Bronchial epithelial cell (primary cell): ENCODE data around the gene TENT4A. TPM values are rescaled to one million over a fixed set of nuclear protein-coding genes. Genes with fewer than 3 reads are reported as not detected.

Experiments
- DNase-seq: peaks from one replicate; pipeline ENCODE4 v3.0.0-alpha.2; 2010; ENCODE audit warnings: low read depth
- FAIRE-seq: peaks from 2 replicates; lab custom pipeline; 2011; peaks lifted over from hg19 to GRCh38; lab: Jason Lieb, UNC
- H3K27me3 ChIP-seq: 2 replicates; pipeline ENCODE4 v1.5.1; 2011; ENCODE audit warnings: low read length; ENCODE audit not compliant: control insufficient read depth, insufficient read depth
- H3K36me3 ChIP-seq: 2 replicates; pipeline ENCODE4 v1.5.1; 2011; ENCODE audit warnings: low read length; ENCODE audit not compliant: control insufficient read depth, insufficient read depth
- H3K4me3 ChIP-seq: 2 replicates; pipeline ENCODE4 v1.5.1; 2011; ENCODE audit warnings: mild to moderate bottlenecking, low read depth, low read length, control low read depth
- total RNA-seq: library from RNA; depleted of rRNA; stranded (reverse); fragments of >200 nt; gene quantifications from 2 replicates; pipeline ENCODE4 v1.2.1, GENCODE V29; 2014
- TF ChIP-seq, protein P1 (sequence below): IDR thresholded peaks from 2 replicates; pipeline ENCODE4 v1.5.1; 2011; ENCODE audit warnings: mild to moderate bottlenecking, moderate library complexity, low read length, control low read depth, inconsistent platforms; ENCODE audit not compliant: insufficient read depth, severe bottlenecking

TENT4A gene
- total RNA-seq, 1 donor from 2014 or later: 6.8 TPM

DNA sequence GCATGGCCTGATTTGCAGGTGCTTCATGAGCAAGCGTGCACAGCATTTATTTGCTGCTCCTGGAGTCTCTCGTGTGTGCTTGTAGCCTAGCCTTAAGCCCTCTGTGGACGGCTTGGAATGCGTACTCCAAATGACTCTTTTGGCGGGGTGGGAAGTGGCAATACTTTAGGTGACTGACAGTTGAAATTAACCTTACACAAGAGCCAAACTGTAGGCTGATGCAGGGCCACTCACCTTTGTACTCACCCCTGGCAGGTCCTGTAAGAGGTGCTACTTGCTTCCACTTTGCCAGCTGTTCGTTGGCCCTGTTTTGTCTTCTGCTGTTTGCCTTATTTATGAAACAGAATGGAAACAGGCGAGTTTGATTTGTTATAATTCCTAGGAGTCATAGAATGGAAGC is 22.9 kb downstream of the TENT4A start:
- no peaks in the 10 kb centered on the region for H3K27me3 ChIP-seq
- FAIRE-seq: no peak
- peaks cover 19% of the 10 kb centered on the region for H3K36me3 ChIP-seq
- DNase-seq: no peak
- H3K4me3 ChIP-seq: no peak overlapping the region
- TF ChIP-seq, protein P1, sequence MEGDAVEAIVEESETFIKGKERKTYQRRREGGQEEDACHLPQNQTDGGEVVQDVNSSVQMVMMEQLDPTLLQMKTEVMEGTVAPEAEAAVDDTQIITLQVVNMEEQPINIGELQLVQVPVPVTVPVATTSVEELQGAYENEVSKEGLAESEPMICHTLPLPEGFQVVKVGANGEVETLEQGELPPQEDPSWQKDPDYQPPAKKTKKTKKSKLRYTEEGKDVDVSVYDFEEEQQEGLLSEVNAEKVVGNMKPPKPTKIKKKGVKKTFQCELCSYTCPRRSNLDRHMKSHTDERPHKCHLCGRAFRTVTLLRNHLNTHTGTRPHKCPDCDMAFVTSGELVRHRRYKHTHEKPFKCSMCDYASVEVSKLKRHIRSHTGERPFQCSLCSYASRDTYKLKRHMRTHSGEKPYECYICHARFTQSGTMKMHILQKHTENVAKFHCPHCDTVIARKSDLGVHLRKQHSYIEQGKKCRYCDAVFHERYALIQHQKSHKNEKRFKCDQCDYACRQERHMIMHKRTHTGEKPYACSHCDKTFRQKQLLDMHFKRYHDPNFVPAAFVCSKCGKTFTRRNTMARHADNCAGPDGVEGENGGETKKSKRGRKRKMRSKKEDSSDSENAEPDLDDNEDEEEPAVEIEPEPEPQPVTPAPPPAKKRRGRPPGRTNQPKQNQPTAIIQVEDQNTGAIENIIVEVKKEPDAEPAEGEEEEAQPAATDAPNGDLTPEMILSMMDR: no peak

DNA sequence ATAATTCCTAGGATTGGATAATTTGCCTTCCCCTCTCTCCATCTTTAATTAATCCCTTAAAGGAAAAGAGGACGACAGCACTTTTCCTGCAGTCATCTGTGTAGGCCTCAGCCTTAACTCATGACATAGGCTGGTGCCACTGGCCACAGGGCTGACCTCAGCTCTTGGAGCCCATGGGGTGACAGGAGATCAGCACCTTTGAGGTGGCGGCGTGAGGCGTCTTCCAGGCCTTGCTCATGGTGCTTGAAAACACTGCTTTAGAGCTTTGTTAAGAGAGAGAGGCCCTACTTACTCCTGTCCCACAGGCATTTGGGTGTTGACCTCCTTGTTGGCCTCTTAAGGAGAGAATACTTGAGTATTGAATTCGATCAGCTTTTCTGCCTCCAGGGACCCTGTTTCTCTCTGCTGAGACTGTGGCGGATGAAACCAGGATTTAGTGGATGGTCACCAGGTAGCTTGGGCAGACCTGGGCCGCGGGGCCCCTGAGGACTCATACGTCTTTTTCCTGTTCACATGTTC is 23.4 kb downstream of the TENT4A start:
- no peak overlapping the region for H3K4me3 ChIP-seq
- TF ChIP-seq, protein P1: no peak
- no peaks in the 10 kb centered on the region for H3K27me3 ChIP-seq
- no peak for FAIRE-seq
- DNase-seq: no peak
- H3K36me3 ChIP-seq: peaks cover 20% of the 10 kb centered on the region

DNA sequence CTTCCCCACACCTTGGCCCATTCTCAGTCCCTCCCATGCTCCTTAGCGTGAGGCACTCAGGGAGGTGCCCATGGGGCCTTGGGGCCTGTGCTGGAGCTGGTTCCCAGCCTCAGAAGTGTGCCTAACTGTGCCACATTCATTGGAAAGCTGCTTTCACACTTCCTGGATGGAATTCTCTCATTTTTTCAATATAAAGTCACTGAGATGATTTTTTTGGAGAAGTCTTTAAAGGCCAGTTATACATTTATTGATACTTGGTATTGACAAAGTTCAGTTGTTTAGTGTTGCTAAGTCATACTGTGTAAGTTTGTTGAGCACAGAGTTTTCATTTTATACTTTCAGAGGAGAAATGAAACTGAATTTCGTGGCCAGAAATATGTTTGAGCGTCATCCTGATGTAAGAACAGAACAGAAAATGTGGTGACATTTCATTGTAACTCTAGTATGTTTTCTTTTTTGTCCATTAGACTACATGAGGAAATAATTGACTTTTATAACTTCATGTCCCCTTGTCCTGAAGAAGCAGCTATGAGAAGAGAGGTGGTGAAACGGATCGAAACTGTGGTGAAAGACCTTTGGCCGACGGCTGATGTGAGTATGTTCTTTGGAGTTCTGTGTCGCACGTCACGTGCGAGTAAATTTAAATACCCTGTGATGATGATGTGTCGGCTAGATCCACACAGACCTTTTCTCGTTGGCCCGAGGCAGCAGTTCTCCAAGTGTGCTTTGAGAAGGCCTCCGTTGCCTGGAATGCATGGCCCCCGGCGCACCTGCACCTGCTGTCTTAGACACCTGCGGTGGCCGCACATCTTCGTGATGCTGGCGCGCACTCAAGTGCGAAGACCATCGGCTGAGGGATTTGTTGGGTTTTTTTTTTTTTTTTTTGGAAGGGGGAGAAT is 24.1 kb downstream of the TENT4A start:
- TF ChIP-seq, protein P1: no peak
- no peak for DNase-seq
- peaks cover 24% of the 10 kb centered on the region for H3K36me3 ChIP-seq
- no peaks in the 10 kb centered on the region for H3K27me3 ChIP-seq
- FAIRE-seq: no peak
- no peak overlapping the region for H3K4me3 ChIP-seq

DNA sequence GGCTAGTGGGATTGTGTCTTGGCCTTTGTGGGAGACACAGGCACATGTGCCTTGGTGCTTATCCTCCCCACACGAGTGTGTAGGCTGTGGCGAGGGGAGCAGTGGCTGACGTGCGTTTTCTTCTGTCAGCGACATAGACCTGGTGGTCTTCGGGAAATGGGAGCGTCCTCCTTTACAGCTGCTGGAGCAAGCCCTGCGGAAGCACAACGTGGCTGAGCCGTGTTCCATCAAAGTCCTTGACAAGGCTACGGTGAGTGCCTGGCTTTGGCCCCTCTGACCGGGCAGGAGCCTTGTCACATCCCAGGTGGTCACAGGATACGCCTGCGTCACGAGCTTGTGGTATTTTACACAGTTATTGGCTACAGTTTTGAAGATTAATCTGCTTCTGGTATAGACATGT is 26.4 kb downstream of the TENT4A start:
- TF ChIP-seq, protein P1: no peak
- no peaks in the 10 kb centered on the region for H3K27me3 ChIP-seq
- FAIRE-seq (no peak), DNase-seq (no peak)
- peaks cover 29% of the 10 kb centered on the region for H3K36me3 ChIP-seq
- no peak overlapping the region for H3K4me3 ChIP-seq

DNA sequence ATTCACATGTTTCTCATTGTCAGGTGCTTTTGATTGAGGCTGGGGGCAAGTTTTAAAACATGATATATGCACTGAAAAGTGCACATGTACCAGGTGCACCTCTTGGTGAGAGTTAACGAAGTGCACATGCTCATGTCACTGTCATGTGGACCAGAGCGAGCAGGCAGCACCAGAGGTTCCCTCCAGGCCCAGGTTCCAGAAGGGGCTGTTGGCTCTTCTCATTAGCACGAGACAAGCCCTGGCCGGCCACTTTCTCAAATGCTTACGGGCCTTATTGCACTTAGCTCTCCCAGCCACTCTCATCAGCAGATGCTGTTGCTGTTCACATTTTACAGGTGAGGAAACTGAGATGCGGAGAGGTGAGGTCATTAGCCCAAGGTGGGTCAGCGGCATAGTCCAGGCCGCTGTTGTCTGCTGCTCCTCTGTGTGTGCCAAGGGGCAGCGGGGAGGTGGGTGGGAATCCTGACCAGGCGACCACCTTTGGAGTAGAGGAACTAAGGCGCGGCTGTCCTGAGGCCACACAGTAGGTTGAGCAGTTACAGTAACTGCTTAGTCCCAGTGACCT is 27.4 kb downstream of the TENT4A start:
- H3K36me3 ChIP-seq: peaks cover 29% of the 10 kb centered on the region
- DNase-seq (no peak), FAIRE-seq (no peak)
- H3K27me3 ChIP-seq: no peaks in the 10 kb centered on the region
- no peak overlapping the region for H3K4me3 ChIP-seq
- TF ChIP-seq, protein P1: no peak
